Activated B cell treated with CpG ODN at 0.5 μM for 24 hours (primary cell): Measurements from ENCODE around the gene BBOF1. TPM values are rescaled to one million over a fixed set of nuclear protein-coding genes. Genes with fewer than 3 reads are reported as not detected.
"Not testable (repeated sequence)": the region's sequence is repeated elsewhere in the genome, so short reads cannot be mapped to it uniquely, and the experiment has no call there.

Source experiments
- ATAC-seq: fragments of 200-7000 bp; cut with Tn5 transposase; one replicate; pipeline ENCODE4 v1.10.0; 2021; ENCODE audit warnings: low read depth, mild to moderate bottlenecking, moderate library complexity
- CTCF ChIA-PET: fragments of 350-600 bp; sonication (Branson Sonifier 250); formaldehyde crosslinking; loops from one replicate; lab custom pipeline; 2021; ENCODE audit warnings: antibody characterized with exemption; lab: Charles Lee
- POLR2A ChIA-PET: fragments of 350-600 bp; sonication (Branson Sonifier 250); formaldehyde crosslinking; loops from one replicate; lab custom pipeline; 2021; ENCODE audit warnings: antibody characterized with exemption; lab: Charles Lee
- DNase-seq: peaks from one replicate; pipeline ENCODE4 v3.0.0; 2022
- H3K27ac Mint-ChIP-seq: one replicate; pipeline ENCODE4 v1.8.0; 2020; ENCODE audit warnings: mixed read lengths
- H3K27me3 Mint-ChIP-seq: one replicate; pipeline ENCODE4 v1.8.0; 2021; ENCODE audit warnings: mixed read lengths
- H3K36me3 Mint-ChIP-seq: one replicate; pipeline ENCODE4 v1.8.0; 2021; ENCODE audit warnings: low read depth, mixed read lengths
- H3K4me1 Mint-ChIP-seq: one replicate; pipeline ENCODE4 v1.8.0; 2021; ENCODE audit warnings: mixed read lengths
- H3K4me3 Mint-ChIP-seq: one replicate; pipeline ENCODE4 v1.8.0; 2020; ENCODE audit warnings: mild to moderate bottlenecking, mixed read lengths
- H3K9me3 Mint-ChIP-seq: one replicate; pipeline ENCODE4 v1.8.0; 2020; ENCODE audit warnings: mixed read lengths
- intact Hi-C: fragments of 100-400 bp; cut with micrococcal nuclease; formaldehyde crosslinking; loops from one replicate; pipeline ENCODE4 v1.15.1; 2024
- total RNA-seq: library from RNA; stranded (reverse); gene quantifications from 2 replicates; pipeline ENCODE4 v1.2.3, GENCODE V29; 2022
- TF ChIP-seq, protein P1 (sequence below): fragments of 200-600 bp; IDR thresholded peaks from one replicate; pipeline ENCODE4 v1.8.0; 2022; ENCODE audit warnings: antibody characterized with exemption, mild to moderate bottlenecking

BBOF1 gene
- total RNA-seq, 1 donor from 2014 or later = 1.6 TPM

DNA sequence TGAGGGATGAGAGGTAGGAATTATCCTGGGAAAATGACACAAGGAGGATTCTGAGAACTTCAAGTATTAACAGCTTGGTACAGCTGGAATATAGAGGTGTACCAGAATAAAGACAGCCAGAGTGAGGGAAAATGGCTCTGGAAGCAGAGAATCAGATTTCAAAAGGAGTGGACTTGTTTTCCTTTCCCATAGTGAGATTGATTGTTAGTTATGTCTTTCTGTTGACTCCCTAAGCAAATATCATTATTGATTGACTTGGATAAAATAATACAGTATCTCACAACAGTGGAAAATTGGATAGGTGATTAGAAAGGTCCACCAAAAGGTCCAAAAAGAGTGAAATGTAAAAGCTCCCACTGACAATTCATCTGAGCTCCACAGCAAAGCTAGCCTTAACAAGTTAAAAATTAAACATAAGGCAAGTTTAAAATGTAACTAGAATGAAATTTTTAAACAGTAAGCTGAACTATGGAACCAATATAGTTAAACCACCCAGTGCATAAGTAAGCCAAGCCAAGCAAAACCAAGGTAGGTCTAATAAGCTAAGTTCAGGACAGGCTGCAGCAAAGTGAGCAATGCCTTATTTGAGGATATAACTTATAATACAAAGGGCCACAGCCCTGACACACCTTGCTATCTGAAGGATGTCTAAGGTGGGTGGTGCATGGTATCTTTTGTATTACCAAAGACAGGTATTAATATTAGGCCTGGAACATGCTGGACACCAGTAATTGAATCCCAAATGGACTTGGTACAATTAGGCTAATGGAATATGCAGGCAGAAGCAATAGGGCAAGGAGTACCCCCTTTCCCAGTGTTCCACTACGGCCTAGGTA is 21.8 kb upstream of the BBOF1 start:
- Mint-ChIP-seq H3K4me1 (no peaks in the 10 kb centered on the region), H3K27ac (no peak overlapping the region), H3K27me3 (no peaks in the 10 kb centered on the region), H3K36me3 (peaks cover 5% of the 10 kb centered on the region), H3K4me3 (no peak overlapping the region), H3K9me3 (no peaks in the 10 kb centered on the region)
- no peak for ATAC-seq
- no peak for DNase-seq
- POLR2A ChIA-PET = no interaction called here
- CTCF ChIA-PET = no interaction called here
- intact Hi-C loops = no loop called here
- TF ChIP-seq, protein P1, sequence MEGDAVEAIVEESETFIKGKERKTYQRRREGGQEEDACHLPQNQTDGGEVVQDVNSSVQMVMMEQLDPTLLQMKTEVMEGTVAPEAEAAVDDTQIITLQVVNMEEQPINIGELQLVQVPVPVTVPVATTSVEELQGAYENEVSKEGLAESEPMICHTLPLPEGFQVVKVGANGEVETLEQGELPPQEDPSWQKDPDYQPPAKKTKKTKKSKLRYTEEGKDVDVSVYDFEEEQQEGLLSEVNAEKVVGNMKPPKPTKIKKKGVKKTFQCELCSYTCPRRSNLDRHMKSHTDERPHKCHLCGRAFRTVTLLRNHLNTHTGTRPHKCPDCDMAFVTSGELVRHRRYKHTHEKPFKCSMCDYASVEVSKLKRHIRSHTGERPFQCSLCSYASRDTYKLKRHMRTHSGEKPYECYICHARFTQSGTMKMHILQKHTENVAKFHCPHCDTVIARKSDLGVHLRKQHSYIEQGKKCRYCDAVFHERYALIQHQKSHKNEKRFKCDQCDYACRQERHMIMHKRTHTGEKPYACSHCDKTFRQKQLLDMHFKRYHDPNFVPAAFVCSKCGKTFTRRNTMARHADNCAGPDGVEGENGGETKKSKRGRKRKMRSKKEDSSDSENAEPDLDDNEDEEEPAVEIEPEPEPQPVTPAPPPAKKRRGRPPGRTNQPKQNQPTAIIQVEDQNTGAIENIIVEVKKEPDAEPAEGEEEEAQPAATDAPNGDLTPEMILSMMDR = no peak

DNA sequence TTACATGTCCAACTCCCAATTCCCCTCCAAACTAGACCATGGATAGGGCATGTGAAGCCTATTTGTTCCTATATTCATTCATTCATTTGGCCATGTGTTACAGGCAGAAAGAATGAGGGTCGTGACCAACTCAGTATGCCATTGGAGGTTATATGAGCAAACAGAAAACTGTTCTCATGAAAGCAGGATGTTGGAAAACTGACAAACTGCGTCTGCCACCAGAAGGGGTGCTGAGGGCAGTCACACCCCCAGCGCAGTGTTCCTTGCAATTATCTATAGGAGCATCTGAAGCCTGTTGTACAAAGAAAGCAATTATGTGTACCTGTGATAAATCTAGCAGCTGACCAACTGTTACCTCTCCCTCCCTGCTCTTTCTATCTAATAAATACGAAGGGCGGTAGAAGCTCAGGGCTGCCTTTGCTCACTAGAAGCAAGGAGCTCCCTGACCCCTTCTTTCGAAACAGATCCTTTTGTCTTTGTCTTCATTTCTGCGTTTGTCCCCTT is 21.2 kb upstream of the BBOF1 start:
- no peak overlapping the region for H3K27ac Mint-ChIP-seq
- TF ChIP-seq, protein P1 = no peak
- intact Hi-C loops = no loop called here
- no peaks in the 10 kb centered on the region for H3K4me1 Mint-ChIP-seq
- H3K9me3 Mint-ChIP-seq = no peaks in the 10 kb centered on the region
- no peak overlapping the region for H3K4me3 Mint-ChIP-seq
- no peaks in the 10 kb centered on the region for H3K27me3 Mint-ChIP-seq
- CTCF ChIA-PET = no interaction called here
- DNase-seq (no peak), ATAC-seq (no peak)
- POLR2A ChIA-PET = no interaction called here
- peaks cover 6% of the 10 kb centered on the region for H3K36me3 Mint-ChIP-seq

DNA sequence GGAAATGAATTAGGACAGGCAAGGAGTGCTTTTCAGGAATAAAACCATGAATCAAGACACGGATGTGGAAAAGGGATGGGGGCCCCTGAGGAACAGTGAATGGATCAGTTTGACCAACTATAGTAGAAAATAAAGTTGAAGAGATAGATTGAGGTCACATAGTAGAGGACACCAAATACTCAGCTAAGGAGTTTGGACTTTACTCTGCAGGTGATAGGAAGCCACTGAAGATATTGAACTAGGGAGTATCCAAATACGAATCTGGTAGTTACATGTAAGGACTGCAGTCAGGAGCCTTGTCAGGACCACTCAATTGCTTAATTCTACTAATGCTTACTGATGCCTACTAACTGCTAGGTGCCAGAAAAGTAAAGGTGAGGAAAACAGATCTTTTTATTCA is 20.4 kb upstream of the BBOF1 start:
- H3K4me3 Mint-ChIP-seq = no peak overlapping the region
- TF ChIP-seq, protein P1 = no peak
- no peak overlapping the region for H3K27ac Mint-ChIP-seq
- intact Hi-C loops = no loop called here
- ChIA-PET POLR2A (no interaction called here), CTCF (no interaction called here)
- H3K36me3 Mint-ChIP-seq = peaks cover 11% of the 10 kb centered on the region
- H3K4me1 Mint-ChIP-seq = no peaks in the 10 kb centered on the region
- DNase-seq (no peak), ATAC-seq (no peak)
- H3K27me3 Mint-ChIP-seq = no peaks in the 10 kb centered on the region
- H3K9me3 Mint-ChIP-seq = no peaks in the 10 kb centered on the region

DNA sequence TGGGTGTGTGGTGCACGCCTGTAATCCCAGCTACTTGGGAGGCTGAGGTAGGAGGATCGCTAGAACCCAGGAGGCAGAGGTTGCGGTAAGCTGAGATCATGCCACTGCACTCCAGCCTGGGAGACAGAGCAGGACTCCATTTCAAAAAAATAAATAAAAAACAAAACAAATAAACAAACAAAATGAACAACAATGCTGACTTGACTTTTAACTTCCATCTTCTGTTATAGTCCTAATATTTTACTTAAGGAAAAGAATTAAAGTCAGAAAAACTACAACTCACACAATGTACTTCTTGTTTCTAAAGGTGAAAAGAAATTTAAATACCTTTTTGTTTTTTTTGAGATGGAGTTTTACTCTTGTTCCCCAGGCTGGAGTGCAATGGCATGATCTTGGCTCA is 13.5 kb upstream of the BBOF1 start:
- DNase-seq, CTCF ChIA-PET, H3K27ac Mint-ChIP-seq, H3K4me1 Mint-ChIP-seq, H3K4me3 Mint-ChIP-seq, ATAC-seq, POLR2A ChIA-PET, H3K27me3 Mint-ChIP-seq, H3K9me3 Mint-ChIP-seq, intact Hi-C loops: not testable (repeated sequence)
- H3K36me3 Mint-ChIP-seq = peaks cover 23% of the 10 kb centered on the region

DNA sequence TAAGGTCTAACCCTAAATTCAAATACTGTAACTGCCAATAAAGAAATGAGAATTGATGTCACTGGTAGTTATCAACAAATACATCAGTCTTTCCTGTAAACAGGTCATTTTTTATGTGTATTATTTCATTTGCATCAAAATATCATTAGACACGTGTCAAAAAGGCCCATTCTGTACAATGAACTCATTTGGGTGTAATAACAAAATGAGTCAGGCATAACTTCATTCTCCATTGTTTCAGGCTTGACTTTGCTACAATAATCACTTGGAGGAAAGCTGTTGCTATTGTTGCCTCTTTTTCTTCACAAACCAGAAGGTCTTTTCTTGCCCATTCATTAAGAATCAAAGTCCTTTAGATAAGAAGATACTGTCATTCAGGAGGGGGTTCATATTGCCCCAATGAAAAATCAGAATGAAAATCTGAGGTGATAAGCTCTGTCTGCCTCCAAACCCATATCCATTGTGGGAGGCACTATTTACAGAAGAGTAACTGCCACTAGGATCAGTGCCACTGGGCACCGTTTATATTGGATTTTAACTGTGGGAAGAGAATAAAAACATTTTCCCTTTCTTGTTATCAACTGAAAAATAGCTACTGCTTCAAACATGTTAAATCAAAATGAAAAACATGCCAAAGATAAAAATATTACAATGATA is 10.2 kb upstream of the BBOF1 start:
- DNase-seq = no peak
- Mint-ChIP-seq H3K4me3 (no peak overlapping the region), H3K27me3 (no peaks in the 10 kb centered on the region), H3K36me3 (peaks cover 29% of the 10 kb centered on the region), H3K4me1 (no peaks in the 10 kb centered on the region), H3K9me3 (no peaks in the 10 kb centered on the region), H3K27ac (no peak overlapping the region)
- POLR2A ChIA-PET = no interaction called here
- intact Hi-C loops = no loop called here
- TF ChIP-seq, protein P1 = no peak
- CTCF ChIA-PET = no interaction called here
- no peak for ATAC-seq
